Hematopoietic multipotent progenitor cell treated with erythropoietin and hydrocortisone succinate and interleukin-3 and kit ligand, for 6 days (in vitro differentiated cells): ENCODE results near the gene RUNX2.

Source experiments
- DNase-seq: peaks from one replicate; pipeline ENCODE4 v3.0.0-alpha.2; 2015

Gene RUNX2

GRCh38 chr6:45491048-45491735 lies 163.1 kb downstream of the RUNX2 start:
- no peak for DNase-seq

DNA sequence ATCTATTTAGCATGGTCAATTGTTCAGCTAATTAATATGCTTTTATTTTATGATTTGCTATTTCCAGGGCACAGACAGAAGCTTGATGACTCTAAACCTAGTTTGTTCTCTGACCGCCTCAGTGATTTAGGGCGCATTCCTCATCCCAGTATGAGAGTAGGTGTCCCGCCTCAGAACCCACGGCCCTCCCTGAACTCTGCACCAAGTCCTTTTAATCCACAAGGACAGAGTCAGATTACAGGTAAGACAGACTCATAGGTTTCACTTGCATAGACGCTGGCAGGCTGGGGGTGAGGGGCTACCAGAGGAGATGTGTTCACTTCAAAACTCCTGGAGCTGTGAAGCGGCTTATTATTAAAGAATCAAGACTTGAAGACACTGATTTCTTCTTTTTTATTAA lies 163.7 kb downstream of the RUNX2 start:
- no peak for DNase-seq

- no peak for DNase-seq
These were observed 165.6 kb downstream of the RUNX2 start for GRCh38 chr6:45493761-45494160.

GRCh38 chr6:45494416-45495135 lies 166.4 kb downstream of the RUNX2 start:
- DNase-seq, result peak; percentile 75

- DNase-seq, result peak; percentile 65
These were observed 167.4 kb downstream of the RUNX2 start for GRCh38 chr6:45495429-45496084.

- DNase-seq, result no peak
These were observed 167.9 kb downstream of the RUNX2 start for GRCh38 chr6:45496085-45496433.

GRCh38 chr6:45498591-45498990 lies 170.5 kb downstream of the RUNX2 start:
- no peak for DNase-seq

- no peak for DNase-seq
These were observed 173.0 kb downstream of the RUNX2 start for GRCh38 chr6:45500924-45501816.

- DNase-seq, result no peak
These were observed 174.3 kb downstream of the RUNX2 start for GRCh38 chr6:45502456-45502855.

- no peak for DNase-seq
These were observed 176.8 kb downstream of the RUNX2 start for GRCh38 chr6:45504947-45505346.

- no peak for DNase-seq
These were observed 177.3 kb downstream of the RUNX2 start for GRCh38 chr6:45505470-45505869.

DNA sequence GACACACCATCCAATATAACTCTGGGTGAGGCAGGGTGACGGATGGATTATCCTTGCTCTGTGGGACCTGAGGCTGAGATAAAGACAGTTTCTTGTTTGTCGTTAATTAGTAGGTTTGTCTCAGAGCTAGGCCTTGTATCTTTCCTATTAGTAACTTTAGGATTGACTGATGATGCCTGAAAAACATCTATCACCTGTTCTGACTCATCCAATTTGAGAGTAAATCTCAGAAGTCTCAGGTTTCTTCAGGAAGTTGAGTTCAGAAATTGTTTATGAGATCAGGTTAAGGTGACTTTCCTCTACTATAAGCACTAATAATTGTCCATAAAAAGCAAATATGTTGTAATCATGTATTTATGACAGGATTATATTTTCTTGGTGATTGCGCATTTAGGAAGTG lies 179.1 kb downstream of the RUNX2 start:
- no peak for DNase-seq

GRCh38 chr6:45509426-45509825 lies 181.3 kb downstream of the RUNX2 start:
- DNase-seq, result no peak

GRCh38 chr6:45512717-45513116 lies 184.6 kb downstream of the RUNX2 start:
- DNase-seq, result no peak

GRCh38 chr6:45513213-45513618 lies 185.1 kb downstream of the RUNX2 start:
- no peak for DNase-seq

DNA sequence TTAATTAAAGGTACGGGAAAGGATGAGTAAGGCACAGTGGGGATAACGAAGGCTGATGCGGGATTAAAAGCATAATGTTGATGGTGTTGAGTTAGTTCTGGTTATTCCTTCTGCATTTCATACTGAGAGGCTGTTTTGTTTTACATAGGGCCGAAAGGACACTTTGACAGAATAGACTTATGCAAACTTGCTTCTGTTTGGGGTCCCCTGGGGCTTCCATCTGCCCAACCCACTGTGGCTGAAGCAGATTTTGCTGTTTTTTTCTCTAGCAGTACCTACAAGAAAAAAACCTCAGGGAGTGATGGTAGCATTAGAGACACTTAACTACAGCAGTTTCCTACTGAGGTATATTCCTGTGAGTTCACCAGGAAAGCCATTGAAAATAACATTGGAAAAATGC lies 185.7 kb downstream of the RUNX2 start:
- DNase-seq, result no peak

DNA sequence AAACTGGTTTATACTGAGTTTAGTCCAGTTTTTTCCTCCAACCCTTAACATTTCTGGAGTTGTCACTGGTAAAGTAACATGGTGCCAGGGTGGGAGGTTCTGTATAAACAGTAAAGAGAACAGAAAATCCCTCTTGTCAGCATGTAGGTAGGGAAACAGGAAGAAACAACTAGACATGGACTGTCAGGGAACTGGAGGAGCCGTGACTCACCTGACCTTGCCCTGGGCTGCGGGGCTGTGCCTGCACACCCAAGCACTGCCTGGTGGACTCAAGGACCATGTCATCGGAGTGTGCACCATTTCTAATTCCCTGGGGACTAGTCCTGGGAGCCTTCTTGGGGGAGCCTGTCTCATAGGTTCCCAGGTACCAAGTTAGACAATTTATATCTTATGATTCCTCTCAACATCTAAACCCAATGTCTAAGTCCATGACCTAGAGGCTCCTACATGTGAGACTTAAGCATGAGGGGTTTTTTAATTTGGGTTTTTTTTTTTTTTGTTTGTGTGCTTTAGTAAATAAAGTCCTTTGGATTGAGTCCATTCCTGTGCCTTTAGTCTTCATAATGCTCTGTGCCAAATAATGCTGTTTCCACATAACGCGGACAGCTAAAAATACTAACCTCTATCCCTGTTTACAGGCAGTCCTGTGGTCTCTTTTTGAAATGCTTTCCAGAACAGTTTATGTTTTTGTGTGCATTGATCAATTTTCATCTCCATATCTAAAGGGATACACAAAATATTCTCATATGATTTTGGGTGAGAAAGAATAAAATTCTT lies 186.5 kb downstream of the RUNX2 start:
- DNase-seq, result no peak

GRCh38 chr6:45518013-45518720 lies 190.0 kb downstream of the RUNX2 start:
- DNase-seq, result no peak

DNA sequence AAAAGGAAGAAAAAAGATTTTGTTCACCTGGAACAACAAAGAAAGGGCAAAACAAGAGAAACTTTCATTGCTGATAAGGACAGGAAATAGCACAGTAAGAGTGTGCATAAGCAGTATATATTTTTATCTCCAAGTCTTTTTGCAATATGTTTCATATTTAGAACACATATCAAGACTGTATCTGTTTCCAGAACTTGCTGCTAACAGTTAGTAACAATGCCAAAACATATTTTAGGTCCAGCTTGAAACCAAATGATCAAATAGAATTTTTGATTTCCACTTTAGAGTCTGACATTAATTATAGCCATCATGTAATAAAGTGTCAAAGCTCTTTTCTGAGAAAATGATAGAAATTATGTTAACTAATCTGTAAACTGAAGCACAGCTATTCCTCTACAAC lies 193.1 kb downstream of the RUNX2 start:
- no peak for DNase-seq

GRCh38 chr6:45522486-45522885 lies 194.4 kb downstream of the RUNX2 start:
- no peak for DNase-seq

DNA sequence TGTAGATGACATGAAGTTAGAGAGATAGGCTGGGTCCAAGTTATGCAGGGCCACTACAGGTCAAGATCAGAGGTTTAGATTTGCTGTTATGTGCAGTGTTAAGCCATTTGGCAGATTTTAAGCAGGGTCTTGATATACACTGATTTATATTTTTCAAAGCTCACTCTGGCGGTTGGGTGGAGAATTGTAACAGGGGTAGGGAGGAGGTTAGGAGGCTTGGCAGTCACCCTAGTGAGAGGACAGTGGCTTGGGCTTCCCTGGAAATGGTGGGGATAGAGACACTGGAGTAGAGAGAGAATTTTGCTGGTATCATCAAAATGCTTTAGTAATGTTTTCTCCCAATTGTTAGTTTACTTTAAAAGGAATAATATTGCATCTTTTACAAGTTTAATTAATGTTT lies 199.1 kb downstream of the RUNX2 start:
- no peak for DNase-seq
